Spleen (tissue), 7 donors: ENCODE results near the gene SMC2.

Source experiments
- CTCF ChIP-seq, 11 experiments: fragments of 200-600 bp in 7 of 11; fragments of 450-650 bp in 4 of 11; sonication (generic) in 4 of 11; IDR thresholded peaks in 8 of 11; conservative IDR thresholded peaks in 3 of 11; 1 replicate in 7 of 11; 2 replicates in 4 of 11; pipeline versions ENCODE4 v1.4.0 to v1.8.0; 2016 to 2021; ENCODE audit warnings: antibody characterized with exemption in 11 of 11, inconsistent platforms in 4 of 11, mild to moderate bottlenecking in 1 of 11
- POLR2AphosphoS5 ChIP-seq, 3 donors: sonication (generic); formaldehyde crosslinking; IDR thresholded peaks; one replicate each; pipeline ENCODE4 v1.5.1; 2017; ENCODE audit warnings: antibody characterized with exemption in 3 of 3
- donor health status: DM: no; HTN: no; CAD: no; lungs with moderate emphysema.
- donor health status: DM: no; HTN: no; CAD: no.
- donor health status: DM: no; HTN: no; CAD: no.

GRCh38 chr9:104087894-104088293 is 6.2 kb upstream of the SMC2 start:
- TF ChIP-seq POLR2AphosphoS5 (IDR thresholded peaks at IDR 0.05), result no peak
- no peak for TF ChIP-seq CTCF (IDR thresholded peaks at IDR 0.05 in 8 of 11, conservative IDR thresholded peaks at IDR 0.05 in 3 of 11)
